Measurements from ENCODE around the gene RHOH.
"Not testable (repeated sequence)": the region's sequence is repeated elsewhere in the genome, so short reads cannot be mapped to it uniquely, and the experiment has no call there.

Gene RHOH

GRCh38 chr4:40196724-40197281 is at the start of gene RHOH:
Gene RHOH, plus strand, starts transcription at chr4:40197031. Its CDS starts 46,356 bp downstream, at chr4:40243387.
- peak; percentile 45 to 61 (median 60) for DNase-seq (ENCODE audit: low read depth in 3 of 3, low spot score in 1 of 3)

DNA sequence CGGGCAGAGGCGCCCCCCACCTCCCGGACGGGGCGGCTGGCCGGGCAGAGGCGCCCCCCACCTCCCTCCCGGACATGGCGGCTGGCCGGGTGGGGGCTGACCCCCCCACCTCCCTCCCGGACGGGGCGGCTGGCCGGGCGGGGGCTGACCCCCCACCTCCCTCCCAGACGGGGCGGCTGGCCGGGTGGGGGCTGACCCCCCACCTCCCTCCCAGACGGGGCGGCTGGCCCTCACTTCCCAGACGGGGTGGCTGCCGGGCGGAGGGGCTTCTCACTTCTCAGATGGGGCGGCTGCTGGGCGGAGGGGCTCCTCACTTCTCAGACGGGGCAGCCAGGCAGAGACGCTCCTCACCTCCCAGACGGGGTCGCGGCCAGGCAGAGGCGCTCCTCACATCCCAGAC is 49.3 kb upstream of the RHOH start:
- not testable (repeated sequence) for DNase-seq (ENCODE audit: low read depth in 3 of 3, low spot score in 1 of 3)

DNA sequence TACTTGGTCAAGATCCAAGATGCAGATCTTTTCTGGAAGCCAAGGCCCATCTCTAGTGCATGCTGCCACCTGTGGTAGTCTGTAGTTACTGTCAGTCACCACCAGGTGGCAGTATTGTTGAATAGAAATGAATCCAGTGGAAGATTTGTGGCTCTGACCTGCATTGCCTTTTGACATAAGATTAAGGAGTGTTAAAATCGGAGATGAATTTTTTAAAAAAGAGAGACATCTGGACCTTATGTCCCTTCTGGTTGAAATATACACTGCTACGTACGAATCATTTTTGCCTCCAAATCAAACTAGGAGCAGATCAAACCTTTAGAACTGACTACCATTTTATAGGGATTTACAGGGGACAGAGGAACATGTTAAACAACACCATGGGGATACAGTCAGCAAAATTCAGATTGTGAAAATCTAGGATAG is 46.9 kb upstream of the RHOH start:
- peak; percentile 18 to 58 (median 47) for DNase-seq (ENCODE audit: low read depth in 3 of 3, low spot score in 1 of 3)

GRCh38 chr4:40150932-40151331 is 45.9 kb upstream of the RHOH start:
- DNase-seq (ENCODE audit: low read depth in 3 of 3, low spot score in 1 of 3) = no peak

DNA sequence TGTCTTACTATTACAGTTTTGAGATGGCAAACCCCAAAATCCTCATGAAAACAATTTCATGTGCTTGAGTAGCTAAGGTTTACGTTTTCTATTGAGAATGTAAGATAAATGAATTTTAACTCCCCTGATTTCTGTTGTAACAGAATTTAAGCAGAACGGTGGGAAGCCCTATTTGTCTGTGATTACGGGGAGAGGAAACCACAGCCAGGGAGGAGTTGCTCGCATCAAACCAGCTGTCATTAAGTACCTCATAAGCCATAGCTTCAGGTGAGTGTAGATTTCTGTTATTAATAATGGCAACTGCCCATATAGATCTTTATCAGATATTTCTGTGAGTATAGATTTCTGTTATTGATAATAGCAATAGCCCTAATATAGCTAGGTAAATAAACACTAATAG is 44.2 kb upstream of the RHOH start:
- DNase-seq (ENCODE audit: low read depth in 3 of 3, low spot score in 1 of 3) = no peak

DNA sequence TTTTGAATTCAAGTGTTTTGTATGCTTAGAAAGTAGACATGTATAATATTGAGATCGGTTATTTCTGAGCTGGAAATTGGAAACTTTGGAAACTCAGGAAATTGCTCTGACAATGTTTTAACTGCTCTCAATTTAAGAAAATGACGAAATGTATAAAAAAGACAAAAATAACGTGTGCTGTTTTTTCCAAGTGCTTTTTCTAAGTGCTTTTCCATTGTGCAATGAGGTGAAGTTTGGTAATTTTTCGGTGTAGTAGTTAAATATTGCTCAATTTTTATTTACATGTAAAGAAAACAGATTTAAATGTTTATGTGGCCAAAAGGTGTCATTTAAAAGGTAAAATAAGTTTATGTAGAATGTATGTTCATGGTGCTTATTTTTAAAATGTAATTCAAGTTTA is 39.4 kb upstream of the RHOH start:
- DNase-seq (ENCODE audit: low read depth in 3 of 3, low spot score in 1 of 3) = no peak

DNA sequence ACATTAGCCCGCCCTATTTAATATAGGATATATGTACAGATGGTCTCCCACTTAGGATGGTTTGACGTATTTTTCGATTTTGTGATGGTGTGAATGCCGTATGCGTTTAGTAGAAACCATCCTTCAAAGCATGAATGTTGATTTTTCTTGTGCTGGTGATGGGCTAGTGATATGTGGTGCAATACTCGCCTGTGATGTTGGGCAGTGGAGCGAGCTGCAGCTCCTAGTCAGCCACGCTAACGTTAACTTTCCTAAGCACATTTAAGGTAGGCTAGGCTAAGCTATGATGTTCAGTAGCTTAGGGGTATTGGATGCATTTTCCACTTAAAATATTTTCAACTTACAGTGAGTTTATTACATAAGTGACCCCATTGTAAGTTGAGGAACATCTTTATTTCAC is 36.6 kb upstream of the RHOH start:
- no peak for DNase-seq (ENCODE audit: low read depth in 3 of 3, low spot score in 1 of 3)

DNA sequence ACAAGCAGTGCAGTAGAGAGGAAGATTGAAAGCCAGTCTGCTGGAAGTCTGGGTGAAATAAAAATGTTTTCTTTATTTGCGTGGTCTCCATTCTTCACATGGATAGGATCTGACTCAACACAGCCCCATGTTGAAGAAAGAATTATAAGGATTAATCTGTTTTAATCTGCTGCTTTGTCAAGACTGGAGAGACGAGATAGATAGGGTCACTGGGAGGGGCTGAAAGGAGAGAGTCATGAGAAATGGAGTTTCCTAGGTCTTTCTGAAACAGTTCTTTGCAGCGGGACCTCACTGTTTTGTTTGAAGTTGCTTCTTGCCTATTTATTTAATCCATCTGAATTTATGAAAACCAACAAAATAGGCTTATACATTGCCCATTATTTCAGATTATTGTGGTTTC is 32.4 kb upstream of the RHOH start:
- DNase-seq (ENCODE audit: low read depth in 3 of 3, low spot score in 1 of 3) = no peak

GRCh38 chr4:40165916-40166315 is 30.9 kb upstream of the RHOH start:
- DNase-seq (ENCODE audit: low read depth in 3 of 3, low spot score in 1 of 3) = no peak

DNA sequence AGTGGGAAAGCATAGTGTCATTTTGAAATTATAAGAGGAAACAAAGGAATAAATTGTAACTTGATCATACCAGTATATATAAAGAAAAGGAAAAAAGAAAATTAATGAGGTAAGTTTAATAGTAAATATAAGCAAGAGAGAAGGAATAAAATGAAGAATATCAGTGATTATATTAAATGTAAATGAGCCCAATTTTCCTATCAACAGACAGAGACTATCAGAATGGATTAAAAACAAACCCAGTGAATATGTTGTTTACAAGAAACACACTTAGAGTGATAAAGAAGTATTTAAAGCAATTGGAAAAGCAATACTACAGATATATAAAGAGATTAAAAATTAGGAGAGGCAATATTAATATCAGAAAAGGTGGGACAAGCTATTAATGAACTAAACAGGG is 28.8 kb upstream of the RHOH start:
- no peak for DNase-seq (ENCODE audit: low read depth in 3 of 3, low spot score in 1 of 3)

DNA sequence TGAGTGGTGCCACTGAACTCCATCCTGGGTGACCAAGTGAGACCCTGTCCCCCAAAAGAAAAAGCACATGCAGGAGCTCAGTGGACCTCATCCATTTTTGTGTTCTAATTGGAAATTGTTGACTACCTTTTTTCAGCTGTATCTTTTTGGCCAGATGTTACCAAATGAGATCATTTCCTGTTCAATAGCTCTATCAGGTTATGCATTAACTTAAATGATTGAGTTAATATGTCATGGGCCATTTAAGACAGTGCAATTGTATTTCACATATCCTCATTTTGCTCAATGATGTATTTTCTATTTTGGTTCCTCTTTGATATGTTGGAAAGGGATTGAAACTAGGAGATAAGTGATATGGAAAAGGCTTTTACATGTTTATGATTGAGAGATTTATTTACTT is 26.2 kb upstream of the RHOH start:
- DNase-seq (ENCODE audit: low read depth in 3 of 3, low spot score in 1 of 3) = no peak

GRCh38 chr4:40173470-40173875 is 23.4 kb upstream of the RHOH start:
- no peak for DNase-seq (ENCODE audit: low read depth in 3 of 3, low spot score in 1 of 3)

DNA sequence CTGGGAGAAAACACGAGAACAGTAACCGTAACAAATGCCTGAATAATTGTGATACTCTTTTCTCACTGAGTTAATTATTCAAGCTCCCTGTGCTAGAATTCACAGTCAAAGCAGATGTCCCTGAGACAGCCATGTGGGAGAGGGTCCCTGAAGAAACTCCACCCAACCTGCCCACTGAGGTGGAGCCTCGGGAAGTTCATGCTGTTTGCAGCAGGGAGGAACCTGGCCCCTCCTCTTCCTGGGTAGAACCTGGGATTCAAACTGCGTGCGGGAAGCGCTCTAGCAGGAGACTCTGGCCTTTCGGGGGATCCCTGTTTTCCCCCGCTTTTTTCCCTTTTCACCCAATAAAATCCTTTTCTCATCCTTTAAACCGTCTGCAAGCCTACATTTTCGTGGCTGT is 20.2 kb upstream of the RHOH start:
- no peak for DNase-seq (ENCODE audit: low read depth in 3 of 3, low spot score in 1 of 3)

DNA sequence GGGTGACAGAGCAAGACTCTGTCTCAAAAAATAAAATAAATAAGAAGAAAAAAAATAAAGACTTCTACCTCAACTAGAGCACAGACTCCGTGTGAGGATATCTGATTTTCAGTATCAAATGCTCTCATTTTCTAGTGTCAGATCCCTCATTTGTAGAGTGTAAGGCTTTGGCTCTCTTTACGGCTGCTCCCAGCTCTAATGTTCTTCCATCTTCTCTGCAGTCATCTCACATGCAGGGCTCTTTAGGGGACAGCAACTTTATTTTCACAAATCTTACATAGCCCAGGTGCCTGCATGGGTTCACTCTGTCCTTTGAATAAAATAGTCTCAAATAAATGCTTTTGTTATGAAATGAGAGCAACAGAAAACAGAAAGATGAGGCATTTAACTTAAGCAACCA is 19.2 kb upstream of the RHOH start:
- DNase-seq (ENCODE audit: low read depth in 3 of 3, low spot score in 1 of 3) = no peak

GRCh38 chr4:40178672-40179071 is 18.2 kb upstream of the RHOH start:
- no peak for DNase-seq (ENCODE audit: low read depth in 3 of 3, low spot score in 1 of 3)

GRCh38 chr4:40179360-40179759 is 17.5 kb upstream of the RHOH start:
- DNase-seq (ENCODE audit: low read depth in 3 of 3, low spot score in 1 of 3) = no peak

DNA sequence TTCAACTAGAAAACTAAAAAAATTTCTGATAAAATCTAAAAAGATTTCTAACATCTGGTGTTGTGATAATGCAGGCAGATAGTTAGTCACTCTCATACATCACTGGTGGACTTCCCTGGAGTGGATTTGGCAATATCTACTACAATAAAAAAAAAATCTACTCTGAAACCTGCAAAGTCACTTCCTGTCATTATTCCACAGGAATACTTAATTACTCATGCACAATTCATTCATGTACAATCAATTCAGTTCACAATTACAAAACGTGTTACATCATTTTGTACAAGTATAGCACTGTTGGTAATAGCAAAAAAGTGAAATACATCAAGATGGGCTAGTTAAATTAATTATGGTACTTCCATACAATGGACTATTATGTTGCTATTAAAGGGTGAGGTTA is 16.5 kb upstream of the RHOH start:
- no peak for DNase-seq (ENCODE audit: low read depth in 3 of 3, low spot score in 1 of 3)

- DNase-seq (ENCODE audit: low read depth in 3 of 3, low spot score in 1 of 3) = no peak
Observed at GRCh38 chr4:40182001-40182400, 14.8 kb upstream of the RHOH start.

DNA sequence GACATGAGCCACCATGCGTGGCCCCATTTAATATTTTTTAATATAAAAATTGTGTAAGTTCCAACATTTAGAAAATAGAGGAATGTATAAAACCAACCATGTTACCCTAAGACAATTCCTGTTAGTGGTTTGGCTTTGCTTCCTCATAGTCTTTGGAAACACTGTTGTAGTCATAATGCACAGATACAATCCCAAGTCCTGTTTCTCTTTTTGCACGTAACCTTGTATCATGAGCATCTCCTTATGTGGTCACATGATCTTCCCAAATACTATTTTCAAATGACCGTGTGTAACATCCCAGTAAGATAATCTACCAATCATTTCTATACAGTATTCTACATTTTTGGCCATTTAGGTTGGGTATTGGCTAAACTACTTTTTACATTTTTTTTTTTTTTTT is 13.9 kb upstream of the RHOH start:
- no peak for DNase-seq (ENCODE audit: low read depth in 3 of 3, low spot score in 1 of 3)

GRCh38 chr4:40183615-40184411 is 13.0 kb upstream of the RHOH start:
- no peak for DNase-seq (ENCODE audit: low read depth in 3 of 3, low spot score in 1 of 3)

GRCh38 chr4:40185830-40186664 is 10.8 kb upstream of the RHOH start:
- DNase-seq (ENCODE audit: low read depth in 3 of 3, low spot score in 1 of 3) = no peak

- DNase-seq (ENCODE audit: low read depth in 3 of 3, low spot score in 1 of 3) = no peak
Observed at GRCh38 chr4:40186665-40187014, 10.2 kb upstream of the RHOH start.

Data from stimulated activated CD4-positive, alpha-beta T cell treated with anti-CD3 and anti-CD28 coated beads, TNF-alpha, amount 100 ng/mL, for 1 hour (primary cell).